HG03432 (cell line): ENCODE measurements around the gene ABLIM1.

Experiments
- ATAC-seq: cut with Tn5 transposase; IDR thresholded peaks from one replicate; pipeline ENCODE4 v1.9.1; 2021; ENCODE audit warnings: mild to moderate bottlenecking, moderate library complexity; ENCODE audit not compliant: unreplicated experiment

ABLIM1 gene

DNA sequence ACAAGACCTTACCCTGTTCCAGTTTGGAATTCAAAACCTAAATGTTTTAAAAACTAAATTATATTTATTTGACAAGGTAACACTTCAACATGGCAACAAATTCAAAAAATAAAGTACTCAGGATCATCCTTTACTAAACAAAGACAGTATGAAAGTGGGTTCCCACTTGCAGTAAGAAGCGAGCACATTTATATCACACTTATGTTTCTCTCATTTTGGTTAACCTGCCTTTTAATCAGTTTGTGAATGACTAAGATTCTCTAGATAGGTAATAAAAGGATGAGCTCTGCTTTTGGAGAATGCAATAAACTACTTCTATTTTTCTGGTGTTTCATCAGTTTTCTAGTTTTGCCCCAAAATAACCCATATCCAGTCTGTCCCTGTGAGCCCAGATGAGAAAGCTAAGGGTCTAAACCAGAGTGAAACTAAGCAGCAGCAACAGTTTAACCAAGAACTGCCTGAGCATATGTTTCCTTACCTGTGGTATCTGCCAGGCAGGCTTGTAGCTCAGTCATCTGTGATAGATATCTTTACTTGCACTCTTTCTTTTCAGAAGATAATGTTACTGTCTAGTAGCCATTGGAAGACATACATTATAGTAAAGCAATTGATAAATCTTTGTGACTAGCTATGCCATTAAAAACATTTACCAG is 64.1 kb downstream of the ABLIM1 start:
- ATAC-seq, result no peak

DNA sequence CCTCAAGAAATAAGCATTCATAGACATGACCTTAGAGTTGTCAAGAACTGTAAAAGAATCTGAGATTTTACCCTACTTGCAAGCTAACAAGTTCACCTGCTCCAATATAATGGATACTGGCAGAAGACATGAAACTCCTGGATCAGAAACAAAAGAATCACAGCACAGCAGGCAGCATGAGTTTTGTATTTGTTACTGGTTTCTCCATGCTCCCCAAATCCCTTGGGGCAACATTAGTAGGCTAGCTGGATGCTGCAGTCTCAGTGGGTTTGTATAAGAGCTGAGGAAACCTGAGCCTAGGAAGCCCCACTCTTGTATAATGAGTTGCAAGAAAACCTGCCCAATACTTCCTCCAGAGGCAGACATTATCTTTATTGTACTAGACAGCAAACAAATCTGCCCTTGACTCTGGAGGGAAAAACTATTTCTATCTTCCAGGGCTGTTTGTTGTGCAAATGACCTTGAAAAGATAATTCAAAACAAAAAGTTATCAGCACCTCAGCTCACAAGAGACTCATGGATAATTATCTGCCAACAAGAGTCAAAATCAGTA is 64.8 kb downstream of the ABLIM1 start:
- ATAC-seq, result no peak

DNA sequence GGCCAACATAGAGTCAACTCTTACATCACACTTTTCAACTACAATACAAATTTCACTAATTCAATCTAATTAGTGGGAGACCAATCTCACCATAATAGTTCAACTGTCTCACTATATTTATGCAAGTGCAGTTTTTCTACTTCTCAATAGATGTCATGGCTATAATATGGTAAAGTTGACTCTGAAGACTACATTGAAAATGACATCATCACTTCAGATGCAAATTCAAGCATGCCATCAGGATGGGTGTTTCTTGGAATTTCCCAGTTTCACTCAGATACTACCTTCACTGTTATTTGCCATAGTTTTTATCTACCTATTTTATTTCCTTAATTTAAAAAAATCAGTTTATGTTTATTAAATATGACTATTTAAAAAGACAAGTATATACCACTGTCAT is 67.1 kb downstream of the ABLIM1 start:
- ATAC-seq, result no peak

DNA sequence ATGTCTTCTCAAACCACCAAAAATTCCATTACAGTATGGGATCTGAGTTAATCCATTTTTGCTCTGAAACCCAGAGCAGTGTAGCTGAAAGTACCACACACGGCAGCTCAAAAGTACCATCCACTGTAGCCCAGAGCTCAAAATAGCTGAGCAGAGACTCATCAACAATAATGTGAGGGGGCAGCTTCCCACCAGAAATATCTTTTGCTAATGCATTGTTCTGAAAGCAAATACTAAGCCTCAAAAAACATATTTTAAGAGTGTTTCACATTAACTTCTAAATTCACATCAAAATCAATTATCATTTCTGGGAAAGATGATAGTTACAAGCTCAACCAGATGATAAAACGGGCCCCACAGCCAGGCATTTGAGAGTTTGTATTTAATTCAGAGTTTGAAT is 73.7 kb downstream of the ABLIM1 start:
- no peak for ATAC-seq

DNA sequence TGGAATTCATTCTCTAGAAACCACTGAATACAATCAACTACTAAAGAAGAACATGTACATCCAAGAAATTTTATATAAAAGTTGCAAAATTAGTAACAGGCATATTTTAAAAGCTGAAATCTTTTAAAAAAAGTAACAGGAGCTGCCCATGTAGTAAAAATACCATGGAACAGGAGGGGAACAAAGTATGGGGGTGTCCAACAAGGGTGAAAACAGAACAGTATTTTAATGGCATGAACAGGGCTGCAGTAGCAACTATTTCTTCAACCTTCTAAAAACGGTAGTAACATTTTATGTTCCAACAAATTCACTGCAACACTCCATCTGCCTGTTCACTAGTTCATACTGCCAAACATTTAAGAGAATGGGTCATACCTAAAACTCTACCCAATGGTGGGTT is 77.0 kb downstream of the ABLIM1 start:
- ATAC-seq, result no peak

DNA sequence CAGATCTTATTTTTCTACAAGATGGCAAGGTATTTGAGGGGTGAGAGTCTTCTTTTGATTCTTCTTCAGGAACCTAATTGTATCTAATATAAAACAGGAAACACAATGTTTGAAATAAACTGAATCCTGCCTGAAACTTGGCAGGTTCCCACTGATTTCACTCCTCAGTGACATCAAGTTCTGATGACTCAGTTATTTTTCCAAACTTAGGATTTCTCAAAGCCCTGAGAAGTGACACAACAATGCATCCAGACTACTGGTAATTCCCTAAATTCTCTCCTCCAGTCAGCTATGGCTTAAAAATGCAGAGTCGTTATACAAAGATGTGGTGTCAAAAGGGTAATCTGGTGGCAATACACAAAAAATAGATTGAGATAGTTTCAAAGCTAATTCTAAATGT is 80.9 kb downstream of the ABLIM1 start:
- ATAC-seq, result no peak

DNA sequence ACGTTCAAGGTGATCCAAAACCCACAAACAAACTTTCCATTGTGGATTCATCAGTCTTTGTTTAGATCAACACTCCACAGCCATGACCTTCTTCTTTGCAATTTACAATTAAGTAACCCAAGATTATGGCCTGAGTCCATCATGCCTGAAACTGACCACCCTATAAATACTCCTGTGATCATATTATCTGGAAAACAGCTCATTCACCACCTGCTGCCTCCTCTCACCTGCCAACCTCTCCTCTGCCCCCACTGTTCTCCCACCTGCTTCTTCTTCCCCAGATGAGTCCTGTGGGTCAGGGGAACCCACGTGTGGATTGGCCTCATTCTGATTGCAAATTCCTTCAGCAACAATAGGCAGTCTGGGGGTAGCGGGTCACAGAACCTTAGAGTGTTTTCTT is 81.4 kb downstream of the ABLIM1 start:
- ATAC-seq, result no peak

DNA sequence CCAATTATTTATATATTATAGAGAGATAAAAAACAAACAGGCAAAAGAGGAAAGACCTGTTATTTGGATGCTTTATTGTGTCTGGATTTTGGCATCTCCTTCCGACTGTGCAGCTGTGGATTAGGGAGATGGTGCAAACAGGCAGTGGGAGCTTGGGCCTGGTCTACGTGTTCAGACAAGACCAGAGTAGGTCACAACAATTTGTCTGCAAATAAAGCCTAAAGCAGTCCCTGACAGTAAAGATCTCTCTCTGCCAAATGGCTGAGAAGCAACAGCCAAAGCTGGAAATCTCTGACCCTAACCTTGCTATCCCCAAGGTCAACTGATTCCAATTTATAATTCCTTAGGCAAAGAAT is 82.0 kb downstream of the ABLIM1 start:
- ATAC-seq, result no peak

DNA sequence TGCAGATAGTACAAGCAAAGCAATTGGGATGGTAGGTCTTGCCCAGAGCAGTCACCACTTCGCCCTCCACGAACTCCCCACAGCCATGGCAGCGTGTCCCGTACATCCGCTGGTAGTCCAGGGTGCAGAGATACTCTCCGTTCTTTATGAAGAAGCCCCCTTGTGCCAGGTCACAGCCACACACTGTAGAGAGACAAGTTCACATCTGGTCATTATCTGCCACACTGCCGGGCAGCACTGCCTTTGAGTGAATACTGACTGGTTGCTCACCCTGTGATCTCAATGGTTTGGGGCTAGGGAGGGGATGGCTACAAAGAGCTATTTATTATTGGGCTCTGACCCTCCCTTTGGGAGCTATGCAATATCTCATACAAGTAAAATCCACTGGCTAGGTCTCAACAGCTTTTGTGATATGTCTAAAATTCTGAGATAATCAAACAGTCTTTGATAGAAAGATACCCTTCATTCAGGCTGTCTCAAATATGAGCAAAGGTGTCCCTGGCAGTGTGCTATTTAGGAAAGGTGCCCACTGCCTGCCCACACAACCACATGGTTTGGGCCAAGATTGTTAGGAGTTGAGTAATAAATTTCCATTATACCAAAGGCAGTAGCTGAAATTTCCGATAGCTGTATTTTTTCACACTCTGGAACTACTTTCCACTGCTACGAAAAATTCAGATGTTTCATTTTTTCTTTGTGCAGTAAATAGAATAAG is 82.5 kb downstream of the ABLIM1 start:
- ATAC-seq, result no peak

DNA sequence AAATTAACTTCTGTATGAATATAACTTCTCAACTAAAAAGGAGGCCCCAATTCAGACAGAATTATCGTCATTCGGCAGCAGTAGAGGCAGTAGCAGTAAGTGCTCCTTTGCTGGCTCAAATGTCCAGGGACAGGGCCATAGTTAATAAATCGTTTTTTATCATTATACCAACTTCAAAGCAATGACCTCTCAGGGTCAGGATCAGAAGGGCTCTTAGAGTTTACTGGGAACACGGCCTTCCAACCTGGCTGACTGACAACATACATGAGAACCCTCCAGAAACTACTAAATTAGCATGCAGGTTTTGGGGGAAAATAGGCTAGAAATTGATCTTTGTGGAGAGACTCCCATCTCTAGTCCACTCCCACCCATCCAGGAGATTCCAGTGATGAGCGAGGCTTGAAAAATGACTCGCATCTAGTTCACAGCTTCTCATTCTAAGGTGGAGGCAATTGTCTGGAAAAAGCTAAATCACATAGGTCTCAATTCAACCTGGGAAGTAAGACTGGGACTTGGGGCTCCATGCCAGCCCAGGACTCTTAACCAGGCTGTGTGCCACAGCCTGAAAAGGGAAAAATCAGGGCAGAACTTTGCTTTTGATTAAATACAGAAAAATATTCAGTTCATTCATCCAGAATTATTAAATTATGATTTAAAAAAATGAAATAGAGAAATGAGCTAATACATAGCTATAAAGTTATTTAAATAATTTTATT is 84.6 kb downstream of the ABLIM1 start:
- ATAC-seq, result no peak

DNA sequence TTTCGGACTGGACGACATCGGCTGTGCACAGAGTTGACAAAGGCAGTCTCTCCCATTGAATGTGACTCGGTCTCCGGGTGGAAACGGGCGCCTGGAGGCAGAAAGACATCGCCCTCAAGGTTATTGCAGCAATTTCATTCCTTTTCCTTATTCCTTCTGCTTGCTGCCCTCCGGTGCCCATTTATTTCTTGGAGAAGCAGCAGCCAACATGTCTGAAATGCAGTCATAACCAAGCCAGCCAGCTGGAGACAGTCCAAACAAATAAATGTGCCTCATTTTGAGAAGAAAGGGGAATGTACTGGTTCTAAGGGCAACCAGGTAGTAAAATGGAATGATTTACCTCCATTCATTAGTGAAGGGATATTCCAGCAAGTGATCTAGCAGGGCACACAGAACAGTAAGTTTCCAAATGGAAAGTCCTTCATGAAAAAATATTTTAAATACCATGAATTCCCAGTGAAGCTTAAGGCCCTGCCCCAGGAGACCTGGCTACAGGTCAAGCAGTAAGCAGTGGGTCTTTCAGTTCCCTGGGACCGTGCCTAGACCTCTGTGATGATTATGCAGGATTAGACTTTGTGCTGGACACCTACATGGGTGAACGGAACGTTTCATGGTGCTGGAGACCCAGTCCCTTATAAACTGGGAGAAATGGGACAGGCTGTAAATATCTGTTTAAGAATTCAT is 86.6 kb downstream of the ABLIM1 start:
- ATAC-seq, result no peak

DNA sequence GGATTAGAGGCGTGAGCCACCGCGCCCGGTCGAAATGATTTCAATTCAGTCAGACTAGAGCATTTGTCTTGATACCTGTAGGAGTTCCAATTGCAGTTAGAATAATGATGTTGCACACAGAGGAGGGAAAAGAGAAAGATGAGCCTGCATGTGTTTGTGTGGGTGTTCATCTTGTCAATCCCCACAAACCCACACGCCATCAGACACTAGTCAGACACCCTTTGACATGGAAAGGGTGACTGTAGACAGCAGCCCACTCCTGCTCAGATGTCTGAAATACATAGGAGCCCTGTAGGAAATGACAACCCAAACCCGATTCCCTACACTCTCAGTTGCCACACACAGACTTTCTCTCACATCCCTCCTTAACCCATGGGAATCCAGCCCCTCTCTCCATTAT is 92.0 kb downstream of the ABLIM1 start:
- ATAC-seq, result no peak

DNA sequence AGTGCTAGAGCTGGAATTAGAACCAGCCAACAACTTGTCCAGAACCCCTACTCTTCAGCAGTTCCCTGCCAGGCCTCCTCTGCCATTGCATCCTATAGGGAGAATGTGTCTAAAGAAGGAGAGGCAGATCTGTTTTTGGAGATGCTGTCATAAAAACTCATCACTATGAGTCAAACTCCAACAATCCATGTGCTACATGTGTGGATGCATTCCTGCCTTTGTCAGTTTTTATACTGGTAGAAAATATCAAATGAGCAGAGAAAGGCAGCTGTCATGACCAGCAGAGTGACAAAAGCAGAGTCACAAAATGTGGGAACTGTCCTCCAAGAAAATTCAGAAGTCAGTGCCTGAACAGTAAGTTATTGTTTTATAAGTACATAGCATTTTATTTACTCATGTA is 93.0 kb downstream of the ABLIM1 start:
- ATAC-seq, result no peak

DNA sequence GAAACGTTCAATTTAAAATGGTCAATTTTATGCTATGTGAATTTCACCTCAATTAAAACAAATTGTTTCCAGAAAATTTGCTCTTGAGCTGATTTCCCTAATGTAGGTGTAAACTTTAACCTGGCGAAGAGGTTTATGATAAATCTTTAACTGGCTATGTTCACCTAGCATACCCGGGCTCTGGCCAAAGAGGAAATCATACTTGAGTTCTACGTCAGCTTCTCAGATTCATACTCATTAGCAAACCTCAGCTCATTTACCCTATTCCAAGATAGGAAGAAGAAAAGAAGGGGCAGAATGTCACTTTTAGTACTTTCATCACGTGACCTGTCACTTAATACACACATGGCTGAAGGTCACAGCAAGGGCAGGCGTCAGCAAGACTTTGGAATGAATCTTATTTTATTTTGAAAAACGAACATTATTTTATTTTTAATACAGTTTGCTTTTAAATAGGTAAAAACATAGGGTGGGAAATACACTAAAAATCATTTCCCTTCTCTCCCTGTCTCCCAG is 97.0 kb downstream of the ABLIM1 start:
- ATAC-seq, result no peak

DNA sequence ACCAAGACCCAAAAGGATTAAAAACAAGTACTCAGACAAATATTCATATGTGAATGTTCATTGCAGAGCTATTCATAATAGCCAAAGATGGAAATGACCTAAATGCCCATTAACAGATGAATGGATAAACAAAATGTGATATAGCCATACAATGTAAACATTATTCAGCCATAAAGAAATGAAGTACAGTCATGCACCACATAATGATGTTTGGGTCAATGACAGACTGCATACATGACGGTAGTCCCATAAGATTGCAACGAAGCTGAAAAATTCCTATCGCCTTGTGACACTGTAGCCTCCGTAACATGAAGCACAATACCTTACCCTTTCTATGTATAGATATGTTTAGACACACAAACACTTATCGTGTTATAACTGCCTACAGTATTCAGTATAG is 97.9 kb downstream of the ABLIM1 start:
- ATAC-seq, result no peak

DNA sequence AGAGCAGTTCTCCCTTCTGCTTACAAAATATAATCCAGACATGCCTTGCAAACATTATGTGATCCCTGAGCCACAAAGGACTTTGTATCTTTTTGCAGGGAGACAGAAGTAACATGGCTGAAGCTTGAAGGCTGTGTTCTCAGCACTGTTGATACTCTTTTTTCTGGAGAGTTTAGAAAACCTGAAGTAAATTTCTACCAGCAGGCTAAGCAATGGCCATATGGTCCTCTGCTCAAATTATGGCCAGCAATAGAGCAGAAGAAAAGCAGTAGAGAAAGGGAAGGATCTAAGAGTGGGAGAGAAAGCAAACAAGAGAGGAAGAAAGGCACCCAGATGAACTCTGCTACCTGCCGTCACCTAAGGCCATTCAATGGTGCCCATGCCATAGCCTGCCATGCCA is 98.4 kb downstream of the ABLIM1 start:
- no peak for ATAC-seq

DNA sequence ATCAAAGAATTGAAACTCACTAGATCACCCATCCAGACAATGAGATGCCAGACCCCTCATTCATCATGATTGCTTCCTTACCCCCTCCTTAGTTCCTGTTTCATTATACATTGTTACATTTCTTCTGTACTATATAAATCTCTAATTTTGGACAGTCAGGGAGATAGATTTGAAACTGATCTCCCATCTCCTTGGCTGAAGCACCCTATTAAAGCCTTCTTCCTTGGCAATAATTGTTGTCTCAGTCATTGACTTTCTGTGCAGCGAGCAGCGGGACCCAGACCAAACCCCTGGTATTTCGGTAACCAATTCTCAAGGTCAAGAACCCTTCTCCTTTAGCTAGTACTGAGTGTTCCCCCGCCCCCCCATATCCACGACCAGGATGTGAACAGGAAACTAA is 100.2 kb downstream of the ABLIM1 start:
- no peak for ATAC-seq

DNA sequence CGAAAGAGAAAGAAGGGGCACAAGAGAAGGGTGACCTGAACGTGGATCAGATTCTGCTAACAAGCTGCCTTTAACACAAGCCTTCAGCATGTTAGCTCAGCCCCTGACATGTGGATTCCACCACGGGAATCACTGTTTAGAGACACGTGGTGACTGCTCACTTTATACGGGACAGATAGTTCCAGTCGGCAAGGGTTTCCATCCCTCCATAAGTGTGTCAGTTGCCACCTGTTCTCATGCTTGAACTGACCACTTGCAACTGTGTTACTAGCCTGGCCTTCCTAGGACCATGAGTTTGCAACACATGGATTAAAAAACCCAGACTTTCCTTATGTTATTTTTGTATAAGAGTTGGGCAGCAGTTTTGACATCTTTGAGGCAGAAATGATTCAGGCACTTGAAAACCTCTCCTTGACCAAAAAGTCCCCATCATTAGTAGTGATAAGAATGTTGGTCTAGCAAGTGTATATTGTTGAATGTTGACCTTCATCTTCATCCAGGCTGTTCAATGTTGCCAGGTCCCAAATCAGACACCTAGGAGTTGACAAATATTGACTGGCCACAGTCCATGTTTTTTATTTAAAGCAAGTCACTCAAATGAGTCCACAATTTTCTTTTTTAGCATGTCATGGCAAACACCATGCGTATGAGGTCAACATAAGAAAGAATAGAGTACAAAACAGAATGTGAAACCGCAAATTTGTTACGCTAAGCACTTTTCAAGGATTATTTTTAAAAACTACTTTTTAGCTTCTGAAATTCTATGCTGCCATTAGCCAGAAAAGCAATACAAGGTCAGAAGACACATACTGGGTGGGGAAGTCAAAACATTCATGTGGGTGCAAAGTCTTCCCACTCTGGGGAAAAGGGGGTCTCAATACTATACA is 101.6 kb downstream of the ABLIM1 start:
- no peak for ATAC-seq

DNA sequence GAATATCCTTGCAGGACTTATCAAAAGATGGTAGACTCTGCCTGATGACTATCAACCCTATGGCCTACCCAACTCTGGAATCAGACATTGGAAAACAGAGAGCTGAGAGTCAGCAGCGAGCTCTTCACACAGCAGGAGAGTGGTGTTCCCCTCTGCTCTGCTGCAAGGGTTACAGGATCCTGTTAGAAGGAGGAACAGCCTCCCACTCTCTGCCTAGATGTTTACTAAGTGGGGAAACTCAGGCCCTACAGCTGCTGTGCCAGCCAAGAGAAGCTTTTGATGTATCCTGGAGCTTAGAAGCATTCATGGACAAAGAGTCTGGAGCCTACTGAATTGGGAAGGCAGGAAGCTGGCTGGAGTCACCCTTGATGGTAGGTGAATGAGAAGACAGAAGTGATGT is 104.6 kb downstream of the ABLIM1 start:
- no peak for ATAC-seq

DNA sequence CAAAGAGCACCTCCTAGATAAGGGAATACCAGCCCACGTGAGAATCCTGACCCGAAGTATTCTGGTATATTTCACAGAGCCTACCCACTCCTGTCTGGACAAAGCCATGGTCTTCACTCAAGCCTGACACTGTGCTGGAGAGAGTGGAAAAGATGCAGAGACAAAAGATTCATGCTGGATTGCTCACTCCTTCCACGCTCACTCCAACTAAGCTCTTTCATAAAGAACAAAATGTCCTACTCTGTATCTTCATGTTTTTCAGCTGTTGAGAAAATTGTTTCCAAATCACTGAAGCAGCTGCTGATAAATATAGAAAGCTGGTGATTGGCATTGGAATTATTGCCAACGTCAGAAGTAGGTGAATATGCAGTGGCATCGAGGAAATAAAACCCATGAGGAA is 106.0 kb downstream of the ABLIM1 start:
- no peak for ATAC-seq
